ENCODE data around the gene ZNF175. TPM values are rescaled to one million over a fixed set of nuclear protein-coding genes. Genes with fewer than 3 reads are reported as not detected.

Gene ZNF175
- polyA plus RNA-seq, result 1 to 10 TPM; 1.3 to 3.3 (median 1.5) TPM

DNA sequence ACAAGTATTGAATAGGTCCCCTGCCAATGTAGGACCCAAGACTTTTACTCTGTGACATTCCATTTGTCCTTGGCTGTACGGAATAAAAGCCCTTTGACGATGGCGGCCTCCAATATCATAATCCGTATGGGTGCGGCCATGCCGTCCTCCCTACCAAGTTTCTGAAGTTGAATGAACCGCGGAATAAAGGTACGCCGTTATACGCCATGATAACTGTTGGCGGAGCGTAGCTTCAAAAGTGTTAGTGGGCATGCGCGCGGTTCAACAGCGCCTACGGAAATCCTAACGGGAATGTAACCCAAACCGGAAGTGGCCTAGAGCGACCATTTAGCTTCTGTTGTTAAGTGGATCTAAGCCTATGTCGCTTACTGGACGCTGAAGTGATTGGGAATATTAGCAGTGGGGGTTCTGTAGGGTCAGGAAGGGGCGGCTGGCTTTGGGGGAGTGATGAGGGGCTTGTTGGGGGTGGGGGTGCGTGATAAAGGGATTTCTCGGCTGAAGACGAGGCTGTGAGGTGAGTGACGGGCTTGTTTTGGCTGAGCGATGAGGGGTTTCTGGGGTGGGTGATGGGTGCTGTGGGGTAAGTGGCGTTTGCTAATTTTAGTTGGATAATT lies at the start of gene ZNF175:
TSS of gene ZNF175 (plus strand) at position 322 of the 614 bp plus-strand sequence. CDS start 2,047 bp downstream, outside the sequence.
- WGBS, 3 donors, result 0 to 1% (median 0%) methylated on average over 30 of the region's 30 CpGs
- no peak within 1 kb of the TSS for H3K27ac ChIP-seq (ENCODE audit: low read depth, low read length)

DNA sequence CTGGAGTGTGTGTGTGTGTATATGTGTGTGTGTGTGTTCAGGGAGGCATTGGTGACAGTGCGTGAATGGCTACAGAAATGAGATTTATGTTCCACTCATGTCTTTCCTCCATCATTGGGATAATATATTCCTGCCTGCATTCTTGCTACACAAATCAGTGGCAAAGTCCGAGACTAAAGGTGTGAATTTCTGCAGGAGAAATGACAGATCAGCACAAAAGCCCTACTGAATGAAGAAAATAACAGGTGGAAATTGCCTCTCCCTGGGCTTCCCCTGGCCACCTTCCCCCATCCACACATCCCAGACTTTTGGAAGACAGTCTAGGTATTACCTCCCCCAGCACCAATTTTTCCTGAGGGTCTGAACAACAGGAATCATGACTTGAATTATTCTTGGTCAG lies 49.7 kb upstream of the ZNF175 start:
- WGBS, 3 donors, result 67 to 81% (median 78%) methylated on average over 2 of the region's 2 CpGs
- H3K27ac ChIP-seq (ENCODE audit: low read depth, low read length), result no peak overlapping the region

DNA sequence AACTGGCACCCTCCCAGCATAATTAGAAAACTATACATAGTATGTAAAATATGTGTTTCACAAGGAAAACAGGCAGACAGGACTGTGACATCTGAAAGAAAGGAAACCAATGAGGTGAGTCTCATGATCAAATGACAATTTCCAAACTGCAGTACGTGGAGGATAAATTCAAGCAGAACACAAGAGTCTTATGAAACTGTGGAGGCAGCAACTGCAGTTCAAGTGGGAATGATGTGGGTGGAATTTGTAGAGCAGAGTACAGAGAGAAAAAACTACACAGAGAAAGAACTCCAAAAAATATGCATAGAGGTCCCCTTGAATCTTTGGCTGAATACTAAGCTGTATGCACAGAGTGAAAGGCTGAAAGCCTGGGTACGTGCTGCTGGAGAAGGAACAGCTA lies 49.3 kb upstream of the ZNF175 start:
- WGBS, 3 donors, result 44 to 58% (median 48%) methylated on average over 2 of the region's 2 CpGs
- H3K27ac ChIP-seq (ENCODE audit: low read depth, low read length), result no peak overlapping the region

DNA sequence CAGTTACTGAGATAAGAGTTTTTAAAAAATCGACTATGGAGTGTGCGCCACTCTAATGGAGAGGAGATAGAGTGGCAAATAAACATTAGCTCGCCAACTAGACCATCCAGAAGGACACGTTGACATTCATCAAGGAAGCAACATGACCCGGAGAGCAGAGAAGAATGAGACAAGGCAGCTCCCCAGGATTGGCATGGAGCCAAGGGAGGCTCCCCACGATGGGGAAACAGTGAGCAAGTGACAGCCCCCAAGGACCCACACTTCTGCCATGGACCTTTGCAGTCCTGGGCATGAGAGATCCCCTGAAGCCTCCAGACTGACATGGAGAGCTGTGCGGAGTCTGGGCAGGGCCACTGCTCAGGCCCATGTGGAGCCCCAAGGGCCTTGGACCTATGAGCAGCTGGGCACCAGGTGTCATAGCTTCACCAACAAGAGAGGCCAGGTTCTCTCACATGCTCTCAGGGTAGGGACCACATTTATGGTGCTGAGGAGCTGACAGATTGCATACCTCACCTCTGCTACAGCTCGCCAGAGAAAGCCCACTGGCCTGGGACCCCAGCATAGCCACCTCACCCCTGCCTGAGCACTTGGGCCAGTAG lies 46.3 kb upstream of the ZNF175 start:
- 72 to 74% (median 74%) methylated on average over 8 of the region's 8 CpGs for WGBS, 3 donors

DNA sequence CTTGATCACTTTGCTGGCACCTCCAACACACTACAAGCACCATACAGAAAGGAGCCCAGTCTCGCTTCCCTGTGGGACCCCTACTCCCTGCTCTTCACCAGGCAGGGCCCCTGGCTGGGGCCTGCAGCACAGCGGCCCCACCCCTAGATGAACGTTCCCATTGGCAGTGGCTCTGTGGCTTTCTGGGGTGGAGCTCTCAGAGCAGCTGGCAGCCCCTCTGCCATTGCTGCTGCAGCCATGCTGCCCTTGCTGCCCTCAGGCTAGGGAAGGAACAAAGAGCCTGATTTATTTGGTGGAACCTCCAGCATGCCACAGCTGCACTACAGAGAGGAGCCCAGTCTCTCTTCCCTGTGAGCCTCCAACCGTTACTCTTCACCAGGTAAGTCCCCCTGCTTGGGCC lies 45.4 kb upstream of the ZNF175 start:
- WGBS, 3 donors, result 50 to 67% (median 54%) methylated on average over 4 of the region's 4 CpGs
- H3K27ac ChIP-seq (ENCODE audit: low read depth, low read length), result no peak overlapping the region

More for the DNA sequence above, 46.3 kb upstream of the ZNF175 start:
- no peak overlapping the region for H3K27ac ChIP-seq (ENCODE audit: low read depth, low read length)

DNA sequence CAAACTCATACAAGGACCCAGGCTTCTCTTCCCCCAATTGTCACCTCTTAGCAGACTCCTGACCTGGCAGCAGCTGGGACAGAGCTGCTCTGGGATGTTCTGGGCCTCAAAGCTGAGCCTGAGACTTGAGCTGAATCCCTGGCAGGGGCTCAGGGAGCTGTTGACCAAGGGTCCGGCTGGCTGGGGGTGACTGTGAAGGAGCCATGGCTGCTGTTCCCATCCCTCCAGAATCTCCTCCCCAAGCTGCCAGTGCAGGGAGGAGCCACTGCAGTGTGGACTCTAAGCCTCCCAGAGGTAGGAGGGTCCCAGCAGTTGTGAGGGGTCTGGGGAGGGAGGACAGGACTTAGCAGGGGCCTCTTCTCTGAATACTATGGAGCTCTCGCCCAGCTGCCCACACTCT lies 41.8 kb upstream of the ZNF175 start:
- H3K27ac ChIP-seq (ENCODE audit: low read depth, low read length), result no peak overlapping the region
- 48 to 85% (median 76%) methylated on average over 2 of the region's 2 CpGs for WGBS, 3 donors

DNA sequence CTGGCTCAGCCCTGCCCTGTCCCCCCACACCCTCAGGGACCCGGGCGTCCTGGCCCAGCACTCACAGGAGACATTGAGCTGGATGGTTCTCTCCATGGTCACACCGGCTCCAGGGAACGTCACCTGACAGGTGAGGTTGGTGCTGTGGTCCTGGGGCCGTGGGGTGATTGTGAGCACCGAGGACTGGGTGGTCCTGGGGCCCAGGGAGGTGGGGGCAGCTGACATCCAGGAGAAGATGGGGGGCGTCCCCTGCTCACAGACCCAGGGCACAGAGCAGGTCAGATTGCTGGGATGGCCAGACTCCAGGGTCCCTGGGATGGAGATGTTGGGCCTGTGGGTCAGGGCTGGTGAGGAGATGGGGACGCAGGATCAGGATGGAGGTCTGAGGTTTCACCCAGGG lies 40.5 kb upstream of the ZNF175 start:
- 68 to 87% (median 80%) methylated on average over 8 of the region's 8 CpGs for WGBS, 3 donors
- H3K27ac ChIP-seq (ENCODE audit: low read depth, low read length), result no peak overlapping the region

DNA sequence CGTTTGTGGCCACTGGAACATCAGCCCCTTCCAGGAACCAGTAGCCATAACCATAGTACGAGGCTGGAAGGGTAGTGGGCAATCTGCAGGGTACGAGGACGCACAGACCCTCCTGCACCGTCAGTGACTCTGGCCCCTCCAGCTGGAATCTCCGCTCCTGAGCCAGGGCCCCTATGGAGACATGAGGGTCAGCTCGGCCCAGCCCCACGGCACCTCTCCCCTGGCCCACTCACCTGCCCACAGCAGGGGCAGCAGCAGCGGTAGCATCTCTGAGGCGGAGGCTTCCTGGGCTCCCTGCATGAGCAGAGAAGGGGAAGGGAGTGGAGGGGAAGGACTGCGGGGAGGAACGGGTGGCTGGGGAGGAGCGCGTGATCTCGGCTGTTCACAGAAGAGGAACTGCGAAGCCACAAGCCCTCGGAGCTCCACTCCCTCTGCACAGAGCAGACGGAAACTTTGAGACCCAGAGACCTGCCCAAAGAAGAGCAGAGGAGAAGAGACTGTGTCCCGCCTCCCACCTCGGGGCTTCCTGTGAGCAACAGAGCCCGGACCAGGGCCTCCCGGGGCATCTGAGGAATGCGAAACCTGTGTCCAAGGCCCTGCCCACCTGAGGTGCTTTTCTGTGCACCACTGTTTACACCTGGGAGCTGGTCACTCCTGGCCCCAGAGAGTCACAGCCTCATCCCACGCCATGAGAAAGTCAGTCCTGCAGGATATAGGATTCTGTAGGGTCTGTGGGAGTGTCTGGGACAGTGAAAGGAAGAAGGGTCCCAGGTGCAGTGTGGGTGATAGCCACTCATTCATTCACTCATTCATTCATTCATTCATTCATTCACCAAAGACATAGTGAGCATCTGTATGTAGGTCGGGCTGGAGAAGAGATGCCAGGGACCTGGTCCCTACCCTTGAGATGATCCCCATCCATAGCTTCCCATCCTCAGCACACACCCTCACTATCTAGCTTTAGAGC lies 39.5 kb upstream of the ZNF175 start, which contains the start of gene SIGLEC6:
TSS of gene SIGLEC6 (minus strand) at position 322 of the 967 bp plus-strand sequence. CDS start at position 300, 22 bp downstream.
- no peak within 1 kb of the TSS for H3K27ac ChIP-seq (ENCODE audit: low read depth, low read length)
- WGBS, 3 donors, result 26 to 29% (median 29%) methylated on average over 25 of the region's 25 CpGs

DNA sequence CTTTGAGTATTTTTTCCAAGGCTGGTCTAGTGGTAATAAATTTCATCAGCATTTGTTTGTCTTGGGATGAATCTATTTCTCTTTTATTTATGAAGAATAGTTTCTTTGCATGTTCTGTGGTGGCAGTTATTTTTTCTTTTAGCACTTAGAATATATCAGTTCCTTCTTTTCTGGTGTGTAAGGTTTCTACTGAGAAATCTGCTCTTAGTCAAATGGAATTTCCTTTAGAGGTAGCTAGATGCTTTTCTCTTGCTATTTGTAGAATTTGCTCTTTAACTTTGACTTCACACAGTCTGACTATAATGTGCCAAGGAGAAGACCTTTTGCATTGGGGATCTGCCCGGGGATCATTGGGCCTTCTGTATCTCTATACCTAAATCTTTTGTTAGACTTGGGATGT lies 35.5 kb upstream of the ZNF175 start:
- WGBS, 3 donors, result 59 to 88% (median 79%) methylated on average over 1 of the region's 1 CpG
- no peak overlapping the region for H3K27ac ChIP-seq (ENCODE audit: low read depth, low read length)

DNA sequence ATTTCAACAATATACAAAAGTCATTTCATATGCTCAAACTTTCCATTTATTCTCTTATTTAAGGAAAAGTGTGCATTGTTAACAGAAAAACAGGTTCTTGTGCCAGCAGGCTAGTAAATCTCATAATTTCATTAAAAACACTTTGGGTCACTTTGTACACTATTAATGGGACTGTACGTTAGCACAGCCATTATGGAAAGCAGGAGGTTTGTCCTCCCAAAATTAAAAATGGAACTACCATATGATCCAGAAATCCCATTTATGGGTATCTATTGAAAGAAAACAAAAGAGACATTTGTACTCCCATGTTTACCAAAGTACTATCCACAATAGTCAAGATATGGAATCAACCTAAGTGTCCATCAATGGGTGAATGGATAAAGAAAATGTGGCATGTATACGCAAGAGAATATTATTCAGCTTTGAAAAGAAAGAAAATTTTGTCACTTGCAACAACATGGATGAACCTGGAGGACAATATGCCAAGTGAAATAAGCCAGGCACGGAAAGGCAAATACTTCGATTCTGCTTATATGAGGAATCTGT lies 31.2 kb upstream of the ZNF175 start:
- WGBS, 3 donors, result 71 to 89% (median 87%) methylated on average over 4 of the region's 4 CpGs

DNA sequence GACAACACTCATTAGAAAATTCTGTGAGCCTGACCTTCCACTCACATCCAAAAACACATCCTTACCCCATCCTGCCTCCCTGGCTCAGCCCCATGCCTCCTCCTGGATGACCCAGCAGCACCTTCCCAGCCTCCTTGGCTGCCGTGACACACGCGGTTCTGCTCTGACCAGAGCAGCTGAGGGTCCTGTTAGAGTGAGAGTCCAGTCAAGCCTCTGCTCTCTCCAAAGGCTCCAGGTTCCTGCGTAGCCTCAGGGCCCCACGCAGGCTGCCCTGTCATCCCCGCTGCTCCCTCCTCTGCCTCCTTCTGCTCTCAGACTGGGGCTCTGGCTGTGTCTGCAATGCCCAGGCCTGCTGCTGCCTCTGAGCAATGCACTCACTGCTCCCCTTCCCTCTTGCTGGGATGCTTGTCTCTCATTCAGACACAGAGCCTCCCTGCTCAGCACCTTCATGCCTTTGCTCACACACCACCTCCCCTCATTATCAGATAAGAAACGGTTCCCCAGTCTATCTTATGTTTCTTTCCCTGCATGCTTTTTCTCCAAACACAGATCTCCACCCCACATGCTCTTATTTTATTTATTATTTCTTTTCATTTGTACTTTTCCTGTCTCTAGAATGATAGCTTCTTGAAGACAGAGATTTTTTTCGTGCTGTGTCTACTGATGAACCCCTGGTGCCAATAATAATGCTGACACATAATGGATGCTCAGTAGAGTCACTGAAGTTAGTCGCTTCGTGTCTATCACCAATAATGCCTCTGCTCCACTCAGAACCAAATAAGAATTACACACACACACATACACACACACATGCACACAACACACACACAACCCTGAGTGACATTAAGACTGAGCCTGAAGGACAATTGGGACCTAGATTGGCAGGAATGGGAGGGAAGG lies 29.4 kb upstream of the ZNF175 start:
- WGBS, 3 donors, result 48 to 65% (median 60%) methylated on average over 10 of the region's 10 CpGs
- H3K27ac ChIP-seq (ENCODE audit: low read depth, low read length), result no peak overlapping the region

More for the DNA sequence above, 31.2 kb upstream of the ZNF175 start:
- no peak overlapping the region for H3K27ac ChIP-seq (ENCODE audit: low read depth, low read length)

DNA sequence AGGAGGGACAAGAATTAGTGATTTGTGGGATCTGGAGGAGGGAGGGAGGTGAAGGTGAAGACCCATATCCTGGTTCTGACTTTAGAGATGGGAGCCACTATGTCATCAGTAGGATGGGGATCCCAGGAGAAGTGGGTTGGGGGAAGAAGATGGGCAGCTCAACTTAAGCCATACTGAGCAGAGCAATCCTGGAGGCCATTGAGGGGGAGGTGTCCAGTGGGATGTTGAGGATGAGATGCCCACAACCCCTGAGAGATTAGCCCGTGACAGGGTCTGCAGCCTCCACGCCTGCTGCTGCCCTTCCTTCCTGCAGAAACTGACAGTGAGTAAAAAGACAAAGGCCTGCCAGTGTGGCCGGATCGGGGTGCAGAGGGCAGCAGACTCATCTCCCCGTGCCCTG lies 28.4 kb upstream of the ZNF175 start:
- H3K27ac ChIP-seq (ENCODE audit: low read depth, low read length), result no peak overlapping the region
- 72 to 77% (median 77%) methylated on average over 5 of the region's 5 CpGs for WGBS, 3 donors

DNA sequence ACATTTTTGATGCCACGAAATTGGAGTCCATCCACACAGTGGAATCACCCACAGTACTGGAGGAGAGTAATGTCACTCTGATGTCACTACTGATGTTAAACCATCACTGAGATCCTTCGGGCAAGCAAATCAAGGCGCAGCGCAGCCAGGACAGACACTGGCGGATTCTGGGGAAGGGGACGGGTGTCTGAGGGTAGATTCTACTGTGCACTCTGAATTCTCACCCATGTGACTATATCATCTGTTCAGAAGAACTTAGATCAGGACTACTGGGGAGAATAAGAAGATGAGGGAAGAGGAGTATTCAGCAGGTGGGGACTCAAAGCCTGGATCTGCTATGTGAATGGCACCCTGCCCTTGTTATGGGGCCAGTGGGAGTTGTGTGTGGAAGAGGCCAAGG lies 27.0 kb upstream of the ZNF175 start:
- no peak overlapping the region for H3K27ac ChIP-seq (ENCODE audit: low read depth, low read length)
- 77 to 88% (median 83%) methylated on average over 6 of the region's 6 CpGs for WGBS, 3 donors

DNA sequence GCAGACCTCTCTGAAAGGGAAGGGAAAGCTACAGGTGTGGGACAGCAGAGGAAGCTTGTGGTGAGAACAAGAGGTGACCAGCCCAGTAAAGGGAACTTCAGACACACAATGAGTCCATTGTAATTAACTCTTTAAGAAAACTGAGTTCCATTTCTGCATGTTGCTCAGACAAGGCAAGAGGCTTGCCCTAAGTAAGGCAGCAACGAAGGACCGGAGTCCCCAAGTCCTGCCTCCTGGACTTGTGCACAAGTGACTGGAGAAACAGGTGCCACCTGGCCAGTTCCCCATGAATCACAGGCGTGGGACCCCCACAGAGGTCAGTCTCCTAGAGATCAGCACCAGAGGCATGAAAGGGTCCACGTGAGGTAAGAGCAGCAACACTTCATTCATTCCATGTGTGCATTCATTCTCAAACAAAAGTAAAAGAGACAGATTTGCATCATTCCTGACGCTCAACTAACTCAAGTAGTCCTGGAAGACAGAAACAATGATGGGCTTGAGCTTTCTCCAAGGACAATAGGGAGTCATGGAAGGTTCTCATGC lies 24.9 kb upstream of the ZNF175 start:
- no peak overlapping the region for H3K27ac ChIP-seq (ENCODE audit: low read depth, low read length)
- WGBS, 3 donors, result 54 to 55% (median 54%) methylated on average over 5 of the region's 5 CpGs

DNA sequence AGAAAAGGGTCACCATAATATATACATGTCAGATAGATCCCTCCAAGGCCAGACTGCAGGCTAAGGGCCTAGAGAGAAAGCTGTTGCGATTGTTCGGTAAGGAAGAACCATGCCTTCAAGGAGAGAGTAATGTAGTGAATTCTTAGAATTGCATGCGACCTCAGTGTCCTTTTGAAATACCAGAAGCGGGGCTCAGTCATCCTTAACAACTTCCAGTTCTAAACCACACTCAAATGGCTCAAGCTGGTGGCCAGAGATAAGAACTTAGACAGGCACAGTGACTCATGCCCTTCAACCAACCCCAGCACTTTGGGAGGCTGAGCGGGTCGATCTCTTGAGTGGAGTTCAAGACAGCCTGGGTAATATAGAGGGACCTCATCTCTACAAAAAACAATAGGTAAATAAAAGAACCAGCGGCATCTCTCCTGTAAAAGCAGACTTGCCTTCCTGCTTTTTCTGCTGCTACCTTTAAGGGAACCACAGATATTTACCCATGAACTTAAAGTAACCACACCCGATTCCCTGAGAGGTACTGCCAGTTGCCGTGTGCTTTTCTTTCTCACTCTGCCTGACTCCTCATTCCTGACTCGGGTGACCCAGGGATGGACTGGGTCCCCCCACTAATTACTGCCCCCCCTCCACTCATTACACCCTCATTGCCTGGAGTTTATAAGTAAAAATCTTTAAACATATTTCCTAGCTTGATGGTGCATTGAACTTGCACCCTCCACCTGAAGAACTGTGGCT lies 24.3 kb upstream of the ZNF175 start:
- 34 to 55% (median 40%) methylated on average over 10 of the region's 10 CpGs for WGBS, 3 donors
- H3K27ac ChIP-seq (ENCODE audit: low read depth, low read length), result no peak overlapping the region

DNA sequence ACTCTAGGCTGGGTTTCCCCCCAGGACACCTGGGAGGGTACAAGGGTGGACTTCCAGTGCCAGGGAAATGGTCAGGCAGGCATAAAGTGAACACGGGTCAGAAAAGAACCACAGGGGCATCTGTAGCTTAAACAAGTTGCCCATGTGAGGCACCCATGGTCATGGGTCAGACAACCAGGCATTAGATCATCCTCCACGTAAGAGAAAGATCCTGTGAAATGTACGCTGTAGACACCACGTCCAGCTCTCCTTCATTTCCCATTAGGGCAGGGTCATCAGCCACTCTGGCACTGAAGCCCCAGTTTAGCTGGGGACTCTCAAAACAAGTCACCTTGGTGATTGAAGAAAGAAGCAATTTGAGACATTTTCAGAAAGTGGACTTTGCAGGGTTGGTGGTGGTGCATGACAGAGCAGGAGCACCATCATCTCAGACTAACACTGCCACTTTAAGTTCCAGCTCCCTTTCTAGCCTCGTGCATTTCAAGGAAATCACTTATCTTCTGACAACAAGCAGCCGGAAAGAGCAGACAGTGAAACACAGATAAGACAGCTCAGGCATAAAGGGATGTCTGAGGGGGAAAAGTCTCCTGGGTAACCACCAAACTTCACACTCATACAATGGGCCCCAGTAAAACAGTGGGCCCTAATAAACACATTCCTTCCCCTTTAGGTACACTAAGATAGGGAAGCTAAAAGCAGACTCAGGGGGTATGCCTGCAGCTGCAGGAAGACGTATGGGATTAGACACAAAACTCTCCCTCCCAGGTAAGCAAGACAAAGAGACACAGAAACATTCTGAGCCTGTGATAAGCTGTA lies 23.5 kb upstream of the ZNF175 start:
- WGBS, 3 donors, result 26 to 34% (median 27%) methylated on average over 7 of the region's 7 CpGs

More for the DNA sequence above, 23.5 kb upstream of the ZNF175 start:
- H3K27ac ChIP-seq (ENCODE audit: low read depth, low read length), result no peak overlapping the region

Data from adipose tissue (tissue), 3 donors.